H9 (cell line): ENCODE data around the gene CTU1. TPM values are rescaled to one million over a fixed set of nuclear protein-coding genes. Genes with fewer than 3 reads are reported as not detected.

ENCODE experiments used
- DNase-seq: peaks from one replicate; pipeline ENCODE4 v3.0.0-alpha.2; 2017
- H2AFZ ChIP-seq: one replicate; pipeline ENCODE4 v1.6.1; 2013; ENCODE audit warnings: mild to moderate bottlenecking, low read length, control low read depth, moderate library complexity
- H2AK5ac ChIP-seq: 2 replicates; pipeline ENCODE4 v1.6.1; 2013; ENCODE audit warnings: low read length, control low read depth, mixed read lengths; ENCODE audit not compliant: insufficient read length
- H2BK120ac ChIP-seq: one replicate; pipeline ENCODE4 v1.6.1; 2013; ENCODE audit warnings: low read depth, mild to moderate bottlenecking, low read length, control low read depth, inconsistent platforms; ENCODE audit not compliant: poor library complexity, severe bottlenecking
- H2BK12ac ChIP-seq: 2 replicates; pipeline ENCODE4 v1.6.1; 2013; ENCODE audit warnings: low read length, control low read depth, mixed read lengths, low read depth; ENCODE audit not compliant: insufficient read length
- H2BK15ac ChIP-seq: 2 replicates; pipeline ENCODE4 v1.6.1; 2013; ENCODE audit warnings: low read depth, low read length, control low read depth
- H2BK20ac ChIP-seq: one replicate; pipeline ENCODE4 v1.6.1; 2013; ENCODE audit warnings: low read depth, mild to moderate bottlenecking, low read length, control low read depth, inconsistent platforms; ENCODE audit not compliant: poor library complexity, severe bottlenecking
- H2BK5ac ChIP-seq: 2 replicates; pipeline ENCODE4 v1.6.1; 2013; ENCODE audit warnings: low read length, control low read depth, mixed read lengths; ENCODE audit not compliant: insufficient read length
- H3K14ac ChIP-seq: 2 replicates; pipeline ENCODE4 v1.6.1; 2013; ENCODE audit warnings: low read length, control low read depth; ENCODE audit not compliant: insufficient read depth
- H3K18ac ChIP-seq: 2 replicates; pipeline ENCODE4 v1.6.1; 2013; ENCODE audit warnings: low read depth, mild to moderate bottlenecking, mixed read lengths, low read length, control low read depth; ENCODE audit not compliant: insufficient read length
- H3K23ac ChIP-seq: 2 replicates; pipeline ENCODE4 v1.6.1; 2013; ENCODE audit warnings: low read length, control low read depth, mixed read lengths, low read depth; ENCODE audit not compliant: insufficient read length
- H3K23me2 ChIP-seq: 2 replicates; pipeline ENCODE4 v1.6.1; 2013; ENCODE audit warnings: low read depth, mild to moderate bottlenecking, mixed read lengths, low read length, control low read depth; ENCODE audit not compliant: insufficient read length, poor library complexity, severe bottlenecking
- H3K27ac ChIP-seq: 2 replicates; pipeline ENCODE4 v1.5.1; 2013; ENCODE audit warnings: low read length, control low read depth, mixed read lengths, low read depth; ENCODE audit not compliant: insufficient read length
- H3K27me3 ChIP-seq: 2 replicates; pipeline ENCODE4 v1.6.1; 2013; ENCODE audit warnings: low read length, control low read depth, inconsistent platforms; ENCODE audit not compliant: insufficient read depth
- H3K4ac ChIP-seq: 2 replicates; pipeline ENCODE4 v1.6.1; 2013; ENCODE audit warnings: low read depth, mild to moderate bottlenecking, control low read depth, inconsistent platforms, low read length, moderate library complexity
- H3K4me1 ChIP-seq: 2 replicates; pipeline ENCODE4 v1.6.1; 2013; ENCODE audit warnings: low read length, control low read depth, inconsistent platforms; ENCODE audit not compliant: insufficient read depth
- H3K4me2 ChIP-seq: 2 replicates; pipeline ENCODE4 v1.6.1; 2013; ENCODE audit warnings: low read length, control low read depth, mixed read lengths; ENCODE audit not compliant: insufficient read length, insufficient read depth
- H3K56ac ChIP-seq: 2 replicates; pipeline ENCODE4 v1.6.1; 2013; ENCODE audit warnings: low read depth, mild to moderate bottlenecking, mixed read lengths, low read length, control low read depth; ENCODE audit not compliant: insufficient read length
- H3K79me1 ChIP-seq: 2 replicates; pipeline ENCODE4 v1.6.1; 2013; ENCODE audit warnings: low read depth, mild to moderate bottlenecking, moderate library complexity, low read length, control low read depth, inconsistent platforms; ENCODE audit not compliant: insufficient read depth, poor library complexity, severe bottlenecking
- H3K79me2 ChIP-seq: 2 replicates; pipeline ENCODE4 v1.6.1; 2013; ENCODE audit warnings: low read length, control low read depth, inconsistent platforms; ENCODE audit not compliant: insufficient read depth
- H3K9ac ChIP-seq: 2 replicates; pipeline ENCODE4 v1.6.1; 2013; ENCODE audit warnings: low read length, control low read depth, mixed read lengths; ENCODE audit not compliant: insufficient read length; ENCODE audit errors: extremely low read depth
- H3K9me3 ChIP-seq: one replicate; pipeline ENCODE4 v1.6.1; 2013; ENCODE audit warnings: low read depth, low read length, inconsistent platforms; ENCODE audit not compliant: control insufficient read depth
- H3T11ph ChIP-seq: one replicate; pipeline ENCODE4 v1.6.1; 2013; ENCODE audit warnings: mild to moderate bottlenecking, low read length, control low read depth, inconsistent platforms
- H4K20me1 ChIP-seq: one replicate; pipeline ENCODE4 v1.6.1; 2013; ENCODE audit not compliant: control insufficient read depth, insufficient read length, insufficient read depth
- H4K5ac ChIP-seq: 2 replicates; pipeline ENCODE4 v1.6.1; 2013; ENCODE audit warnings: low read depth, mild to moderate bottlenecking, mixed read lengths, low read length, control low read depth; ENCODE audit not compliant: insufficient read length
- H4K8ac ChIP-seq: replicated peaks from 2 replicates; pipeline ENCODE4 v1.6.1; 2013; ENCODE audit warnings: low read length, control low read depth, mixed read lengths, low read depth; ENCODE audit not compliant: insufficient read length
- H4K91ac ChIP-seq: 2 replicates; pipeline ENCODE4 v1.6.1; 2013; ENCODE audit warnings: low read depth, mild to moderate bottlenecking, moderate library complexity, mixed read lengths, low read length, control low read depth; ENCODE audit not compliant: insufficient read length
- H3K27ac Mint-ChIP-seq, 3 experiments: 2 replicates in 2 of 3; 3 replicates in 1 of 3; pipeline ENCODE4 v1.8.0; 2020 to 2021; ENCODE audit warnings: mixed read lengths in 3 of 3, mild to moderate bottlenecking in 1 of 3, moderate library complexity in 1 of 3
- H3K27me3 Mint-ChIP-seq: 2 replicates; pipeline ENCODE4 v1.8.0; 2021; ENCODE audit warnings: low read depth, mild to moderate bottlenecking, moderate library complexity, mixed read lengths
- H3K36me3 Mint-ChIP-seq, 3 experiments: 2 replicates in 2 of 3; 3 replicates in 1 of 3; pipeline ENCODE4 v1.8.0; 2020 to 2021; ENCODE audit warnings: low read depth in 3 of 3, mixed read lengths in 3 of 3; ENCODE audit not compliant: insufficient read depth in 1 of 3
- H3K4me1 Mint-ChIP-seq, 2 experiments: 2 replicates each; pipeline ENCODE4 v1.8.0; 2020; ENCODE audit warnings: mixed read lengths in 2 of 2
- H3K4me3 Mint-ChIP-seq, 2 experiments: 2 replicates in 1 of 2; 3 replicates in 1 of 2; pipeline ENCODE4 v1.8.0; 2020 to 2021; ENCODE audit warnings: mild to moderate bottlenecking in 2 of 2, mixed read lengths in 2 of 2, moderate library complexity in 1 of 2
- H3K9me3 Mint-ChIP-seq, 2 experiments: 2 replicates in 1 of 2; 3 replicates in 1 of 2; pipeline ENCODE4 v1.8.0; 2020; ENCODE audit warnings: mild to moderate bottlenecking in 2 of 2, mixed read lengths in 2 of 2, moderate library complexity in 1 of 2
- CTCF ChIP-seq: fragments of 200-600 bp; sonication (generic); conservative IDR thresholded peaks from 3 replicates; pipeline ENCODE4 v1.8.0; 2021; ENCODE audit warnings: antibody characterized with exemption, mild to moderate bottlenecking
- WGBS: extraction: QIAGEN DNeasy Blood & Tissue Kit; methylation state at CpG from one replicate; pipeline ENCODE4 v1.1.7; 2013; ENCODE audit warnings: missing lambda C conversion rate, low lambda C conversion rate, mixed read lengths; ENCODE audit not compliant: insufficient read length; ENCODE audit errors: extremely low coverage; 5-methylcytosine and 5-hydroxymethylcytosine counted together
- total RNA-seq: library from RNA; stranded (reverse); gene quantifications from 2 replicates; pipeline ENCODE4 v1.2.1, GENCODE V29; 2021

Gene CTU1
- total RNA-seq, 1 experiment from 2014 or later: 8.8 TPM

GRCh38 chr19:51078104-51078503 lies 30.1 kb downstream of the CTU1 start:
- peaks cover 7 to 13% of the 10 kb centered on the region in 2 experiments for H3K9me3 Mint-ChIP-seq
- peaks cover 0 to 7% (median 0%) of the 10 kb centered on the region in 3 experiments; a peak in 1 of 7 replicates for H3K36me3 Mint-ChIP-seq
- H2BK120ac ChIP-seq: no peak overlapping the region

More at GRCh38 chr19:51078104-51078503, 30.1 kb downstream of the CTU1 start:
- no peaks in the 10 kb centered on the region for H4K20me1 ChIP-seq
- no peak overlapping the region for H3K56ac ChIP-seq
- H2BK15ac ChIP-seq: no peak overlapping the region
- H2BK5ac ChIP-seq: no peak overlapping the region
- no peak overlapping the region for H4K8ac ChIP-seq
- no peaks in the 10 kb centered on the region for H3K23me2 ChIP-seq
- no peak overlapping the region for H3K4ac ChIP-seq
- H3K79me2 ChIP-seq: no peaks in the 10 kb centered on the region
- H3K9me3 ChIP-seq: no peaks in the 10 kb centered on the region
- no peak overlapping the region for H4K5ac ChIP-seq
- no CpG with 5 or more reads among the region's 6 CpGs for WGBS
- H3K18ac ChIP-seq: no peak overlapping the region
- H3K14ac ChIP-seq: no peak overlapping the region
- H3K9ac ChIP-seq: no peak overlapping the region
- no peaks in the 10 kb centered on the region for H3K79me1 ChIP-seq
- peaks cover 2% of the 10 kb centered on the region; the same call in 1 of the 2 replicates for H3K4me1 ChIP-seq
- no peak overlapping the region for H2AFZ ChIP-seq
- no peak for TF ChIP-seq CTCF
- no peak for DNase-seq
- no peak overlapping the region for H2BK20ac ChIP-seq
- Mint-ChIP-seq H3K27ac (no peak overlapping the region), H3K4me1 (peaks cover 19 to 23% of the 10 kb centered on the region in 2 experiments), H3K4me3 (no peak overlapping the region; a peak in 1 of 5 replicates), H3K27me3 (peaks cover 15% of the 10 kb centered on the region)
- H2BK12ac ChIP-seq: no peak overlapping the region
- no peak overlapping the region for H2AK5ac ChIP-seq
- no peaks in the 10 kb centered on the region for H3K27me3 ChIP-seq
- H4K91ac ChIP-seq: no peak overlapping the region
- H3K27ac ChIP-seq: no peak overlapping the region
- H3T11ph ChIP-seq: no peak overlapping the region
- no peak overlapping the region for H3K23ac ChIP-seq
- no peak overlapping the region for H3K4me2 ChIP-seq
